ENCODE results near the gene AUTS2.

Gene AUTS2

GRCh38 chr7:69992938-69993337, 394.7 kb downstream of the AUTS2 start:
- Histone ChIP-seq H3K36me3 (ENCODE audit: control insufficient read depth in 2 of 2, insufficient read depth in 1 of 2, low read length in 2 of 2) (no peaks in the 10 kb centered on the region), H3K9me3 (ENCODE audit: control insufficient read depth, insufficient read depth, low read depth, low read length) (no peaks in the 10 kb centered on the region), H3K4me3 (ENCODE audit: low read depth, low read length) (no peak overlapping the region), H3K27ac (ENCODE audit: extremely low read depth, low read depth, low read length) (no peak overlapping the region), H3K4me1 (ENCODE audit: control insufficient read depth, insufficient read depth, low read length) (peaks cover 7% of the 10 kb centered on the region)
- no peak for TF ChIP-seq ZBTB17 (tag by site-specific recombination; IDR thresholded peaks at IDR 0.05)
- ChIA-PET POLR2A (no interaction called here), CTCF (interaction anchor here (0.6 kb wide), 1 partner anchor 731 kb away, joined by 3 read pairs; no protein-coding TSS in a partner anchor)

DNA sequence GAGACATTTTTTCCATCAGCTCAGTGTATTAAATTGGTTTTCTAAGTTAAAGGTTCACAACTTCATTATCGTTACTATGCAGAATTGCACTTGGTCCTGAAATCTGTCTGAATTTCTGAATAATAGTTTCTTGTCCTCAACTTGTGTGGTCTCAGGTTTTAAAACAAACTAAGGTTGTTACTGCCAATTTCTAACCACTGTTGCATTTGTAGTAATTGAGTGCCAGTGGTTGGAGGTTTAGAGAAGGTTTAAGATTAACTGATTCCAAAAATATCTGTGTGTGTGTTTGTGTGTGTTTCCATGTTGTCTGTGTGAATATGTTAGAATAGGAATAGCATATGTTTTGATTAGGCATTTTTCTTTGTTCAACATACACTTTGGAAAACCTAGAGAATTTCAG, 395.9 kb downstream of the AUTS2 start:
- POLR2A ChIA-PET = no interaction called here
- H3K4me3 ChIP-seq (ENCODE audit: low read depth, low read length) = no peak overlapping the region
- H3K36me3 ChIP-seq (ENCODE audit: control insufficient read depth in 2 of 2, insufficient read depth in 1 of 2, low read length in 2 of 2) = no peaks in the 10 kb centered on the region
- no peak for TF ChIP-seq ZNF529 (tag by site-specific recombination; IDR thresholded peaks at IDR 0.05; ENCODE audit: insufficient replicate concordance)
- no peak for TF ChIP-seq ZNF544 (tag by site-specific recombination; IDR thresholded peaks at IDR 0.05)
- no peak for TF ChIP-seq ZNF423 (tag by site-specific recombination; IDR thresholded peaks at IDR 0.05)
- TF ChIP-seq ZNF555 (tag by site-specific recombination; conservative IDR thresholded peaks at IDR 0.05) = no peak
- CTCF ChIA-PET = interaction anchor here (0.5 kb wide), 1 partner anchor 703 kb away, joined by 3 read pairs; no protein-coding TSS in a partner anchor
- H3K9me3 ChIP-seq (ENCODE audit: control insufficient read depth, insufficient read depth, low read depth, low read length) = no peaks in the 10 kb centered on the region
- peaks cover 7% of the 10 kb centered on the region for H3K4me1 ChIP-seq (ENCODE audit: control insufficient read depth, insufficient read depth, low read length)
- no peak overlapping the region for H3K27ac ChIP-seq (ENCODE audit: extremely low read depth, low read depth, low read length)

GRCh38 chr7:69994886-69995542, 396.7 kb downstream of the AUTS2 start:
- Histone ChIP-seq H3K36me3 (ENCODE audit: control insufficient read depth in 2 of 2, insufficient read depth in 1 of 2, low read length in 2 of 2) (no peaks in the 10 kb centered on the region), H3K27ac (ENCODE audit: extremely low read depth, low read depth, low read length) (no peak overlapping the region), H3K4me1 (ENCODE audit: control insufficient read depth, insufficient read depth, low read length) (peaks cover 7% of the 10 kb centered on the region), H3K4me3 (ENCODE audit: low read depth, low read length) (no peak overlapping the region), H3K9me3 (ENCODE audit: control insufficient read depth, insufficient read depth, low read depth, low read length) (no peaks in the 10 kb centered on the region)
- ChIA-PET CTCF (no interaction called here), POLR2A (no interaction called here)
- TF ChIP-seq SCRT1 (tag by site-specific recombination; IDR thresholded peaks at IDR 0.05; ENCODE audit: borderline replicate concordance) (peak; percentile 66; the same call in 1 of the 2 replicates), ZNF302 (tag by site-specific recombination; IDR thresholded peaks at IDR 0.05; ENCODE audit: low read depth) (no peak), SCRT2 (tag by site-specific recombination; IDR thresholded peaks at IDR 0.05) (peak; percentile 69)

GRCh38 chr7:69996121-69996520, 397.8 kb downstream of the AUTS2 start:
- ChIA-PET CTCF (interaction anchor here (0.8 kb wide), 1 partner anchor 18 kb away, joined by 4 read pairs; no protein-coding TSS in a partner anchor), POLR2A (no interaction called here)
- Histone ChIP-seq H3K4me1 (ENCODE audit: control insufficient read depth, insufficient read depth, low read length) (peaks cover 7% of the 10 kb centered on the region), H3K9me3 (ENCODE audit: control insufficient read depth, insufficient read depth, low read depth, low read length) (no peaks in the 10 kb centered on the region), H3K4me3 (ENCODE audit: low read depth, low read length) (no peak overlapping the region), H3K36me3 (ENCODE audit: control insufficient read depth in 2 of 2, insufficient read depth in 1 of 2, low read length in 2 of 2) (no peaks in the 10 kb centered on the region), H3K27ac (ENCODE audit: extremely low read depth, low read depth, low read length) (no peak overlapping the region)
- TF ChIP-seq, protein P1, sequence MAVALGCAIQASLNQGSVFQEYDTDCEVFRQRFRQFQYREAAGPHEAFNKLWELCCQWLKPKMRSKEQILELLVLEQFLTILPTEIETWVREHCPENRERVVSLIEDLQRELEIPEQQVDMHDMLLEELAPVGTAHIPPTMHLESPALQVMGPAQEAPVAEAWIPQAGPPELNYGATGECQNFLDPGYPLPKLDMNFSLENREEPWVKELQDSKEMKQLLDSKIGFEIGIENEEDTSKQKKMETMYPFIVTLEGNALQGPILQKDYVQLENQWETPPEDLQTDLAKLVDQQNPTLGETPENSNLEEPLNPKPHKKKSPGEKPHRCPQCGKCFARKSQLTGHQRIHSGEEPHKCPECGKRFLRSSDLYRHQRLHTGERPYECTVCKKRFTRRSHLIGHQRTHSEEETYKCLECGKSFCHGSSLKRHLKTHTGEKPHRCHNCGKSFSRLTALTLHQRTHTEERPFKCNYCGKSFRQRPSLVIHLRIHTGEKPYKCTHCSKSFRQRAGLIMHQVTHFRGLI (tag by site-specific recombination; IDR thresholded peaks at IDR 0.05) = no peak
- no peak for TF ChIP-seq GFI1B (tag by site-specific recombination; IDR thresholded peaks at IDR 0.05)
- no peak for TF ChIP-seq ZNF830 (tag by site-specific recombination; IDR thresholded peaks at IDR 0.05; ENCODE audit: low read depth)
- no peak for TF ChIP-seq HOXA7 (CRISPR knock-in tag; IDR thresholded peaks at IDR 0.05; ENCODE audit: borderline replicate concordance)
- no peak for TF ChIP-seq ZNF747 (tag by site-specific recombination; IDR thresholded peaks at IDR 0.05)
- no peak for TF ChIP-seq PRDM2 (tag by site-specific recombination; IDR thresholded peaks at IDR 0.05; ENCODE audit: borderline replicate concordance)
- TF ChIP-seq ZNF266 (tag by site-specific recombination; IDR thresholded peaks at IDR 0.05; ENCODE audit: low read depth) = no peak
